GM19324 (cell line): ENCODE measurements around the gene MBD3L2B.
A peak's percentile ranks its signal among the peaks of the same experiment; 100 is the strongest.
"Not testable (repeated sequence)": the region's sequence is repeated elsewhere in the genome, so short reads cannot be mapped to it uniquely, and the experiment has no call there.

Experiments used
- ATAC-seq: cut with Tn5 transposase; IDR thresholded peaks from one replicate; pipeline ENCODE4 v1.9.1; 2021; ENCODE audit warnings: mild to moderate bottlenecking, moderate library complexity; ENCODE audit not compliant: unreplicated experiment, low FRiP score

Gene MBD3L2B

DNA sequence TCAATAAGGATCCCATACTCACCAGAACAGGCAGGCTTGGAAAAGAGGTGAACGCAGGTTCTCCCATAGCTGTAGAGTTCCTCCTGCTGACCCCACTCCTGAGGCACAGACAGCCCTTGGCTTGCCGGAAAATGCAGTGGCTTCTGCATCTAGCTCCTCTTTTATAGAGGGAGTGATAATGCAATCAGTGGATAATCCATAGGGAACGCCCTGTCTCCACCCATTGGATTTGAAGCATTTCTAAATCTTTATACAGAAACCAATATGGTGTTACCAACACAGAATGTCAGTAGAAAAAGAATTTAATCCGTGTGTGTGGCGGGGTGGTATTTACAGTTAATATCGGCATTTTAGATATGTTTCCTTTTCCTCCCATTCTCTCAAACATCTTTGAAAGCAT, at the start of gene MBD3L2B:
Gene MBD3L2B (minus strand): TSS at position 101 of the 400 bp plus-strand sequence. CDS start 34 bp downstream, at position 67.
- not testable (repeated sequence) for ATAC-seq

DNA sequence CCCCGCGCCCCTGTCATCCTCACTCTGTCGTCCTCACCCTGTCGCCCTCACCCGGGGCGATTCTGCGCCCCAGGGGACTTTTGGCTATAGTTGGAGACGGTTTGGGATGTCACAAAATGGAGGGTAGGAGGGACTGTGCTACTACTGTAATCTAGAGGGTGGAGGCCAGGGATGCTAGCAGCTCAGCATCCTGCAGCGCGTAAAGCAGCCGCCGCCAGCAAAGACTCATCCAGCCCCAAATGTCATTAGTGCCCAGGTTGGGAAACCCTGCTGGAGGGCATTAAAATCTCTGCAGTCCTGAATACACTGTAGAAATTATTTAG, 48.6 kb upstream of the MBD3L2B start:
- no peak for ATAC-seq

DNA sequence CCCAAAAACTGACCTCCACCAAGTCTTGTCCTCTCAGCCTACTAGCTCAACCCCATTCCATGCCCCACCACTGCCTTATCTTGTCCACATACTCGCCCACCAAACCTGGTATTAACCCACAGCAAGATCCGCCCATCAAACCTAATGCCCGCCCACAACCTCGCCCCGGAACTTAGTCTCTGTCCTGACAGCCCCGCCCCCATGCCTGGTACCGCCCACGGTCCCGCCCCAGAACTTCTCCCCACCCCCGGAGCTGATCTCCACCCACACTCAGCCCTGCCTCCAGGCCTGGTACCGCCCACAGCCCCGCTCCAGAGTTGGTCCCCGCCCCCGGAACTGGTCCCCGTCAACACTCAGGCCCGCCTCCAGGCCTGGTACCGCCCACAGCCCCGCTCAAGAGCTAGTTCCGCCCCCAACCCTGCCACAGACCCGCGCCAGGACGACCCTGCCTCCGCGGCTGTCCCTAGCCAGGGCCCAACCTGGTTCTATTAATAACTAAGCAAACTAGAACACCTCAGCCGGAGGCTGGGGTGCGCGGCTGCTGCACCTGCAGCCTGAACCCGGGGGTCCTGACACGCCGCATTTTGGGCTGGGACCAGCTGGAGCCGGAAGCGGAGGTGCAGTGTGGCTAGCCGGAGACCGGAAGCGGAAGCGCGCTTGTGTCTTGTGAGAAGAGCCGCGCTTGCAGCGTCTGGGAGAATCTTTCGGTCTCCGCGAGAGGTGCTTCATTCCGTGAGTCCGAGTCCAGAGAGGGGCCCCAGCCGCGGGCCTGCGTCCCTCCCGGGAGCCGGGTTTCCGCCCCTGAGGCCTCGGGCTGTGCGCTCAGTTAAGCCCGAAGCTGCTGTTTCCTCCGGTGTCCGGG, 48.0 kb upstream of the MBD3L2B start, which contains the start of gene ZNF557:
Gene ZNF557 (plus strand): TSS at position 662 of the 862 bp plus-strand sequence. CDS start 5,372 bp downstream, outside the sequence.
- ATAC-seq = peak; percentile 95

DNA sequence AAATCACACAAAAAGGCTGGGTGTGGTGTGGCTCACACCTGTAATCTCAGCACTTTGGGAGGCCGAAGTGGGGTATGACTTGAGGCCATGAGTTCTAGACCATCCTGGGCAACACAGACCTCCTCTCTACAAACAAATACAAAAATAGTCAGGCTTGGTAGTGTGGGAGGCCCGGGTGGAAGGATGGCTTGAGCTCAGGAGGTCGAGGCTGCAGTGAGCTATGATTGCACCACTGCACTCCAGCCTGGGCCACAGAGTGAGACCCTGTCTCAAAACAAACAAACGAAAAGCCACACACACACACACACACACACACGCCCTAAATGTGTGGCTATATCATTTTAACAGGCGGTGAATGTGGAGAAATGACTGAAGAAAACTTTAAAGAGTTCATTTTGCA, 47.4 kb upstream of the MBD3L2B start:
- no peak for ATAC-seq

DNA sequence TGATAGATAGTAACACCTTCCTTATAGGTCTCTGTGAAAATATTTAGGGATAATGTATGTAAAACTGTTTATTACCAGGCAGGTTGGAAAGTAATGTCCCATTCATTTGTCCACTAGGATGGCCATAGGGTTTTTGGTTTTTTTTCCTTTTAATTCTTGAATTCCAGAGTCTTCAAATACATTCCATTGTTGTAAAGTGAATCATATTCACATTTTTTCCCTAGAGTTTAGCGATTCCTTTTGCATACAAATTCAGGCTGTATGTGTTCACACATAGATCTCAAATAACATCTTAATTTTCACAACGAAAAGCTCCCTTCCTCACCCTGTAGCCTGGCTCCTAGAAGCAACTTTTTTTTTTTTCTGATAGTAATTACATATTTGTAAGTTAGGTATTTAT, 46.5 kb upstream of the MBD3L2B start:
- no peak for ATAC-seq

DNA sequence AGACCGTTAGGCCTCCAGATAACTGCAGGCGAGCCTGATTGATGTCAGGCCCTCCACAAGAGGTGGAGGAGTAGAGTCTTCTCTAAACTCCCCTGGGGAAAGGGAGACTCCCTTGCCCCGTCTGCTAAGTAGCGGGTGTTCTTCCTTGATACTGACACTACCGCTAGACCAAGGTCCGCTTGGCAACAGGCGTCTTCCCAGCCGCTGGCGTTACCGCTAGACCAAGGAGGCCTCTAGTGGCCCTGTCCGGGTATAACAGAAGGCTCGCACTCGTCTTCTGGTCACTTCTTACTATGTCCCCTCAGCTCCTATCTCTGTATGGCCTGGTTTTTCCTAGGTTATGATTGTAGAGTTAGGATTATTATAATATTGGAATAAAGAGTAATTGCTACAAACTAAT, 45.9 kb upstream of the MBD3L2B start:
- not testable (repeated sequence) for ATAC-seq

DNA sequence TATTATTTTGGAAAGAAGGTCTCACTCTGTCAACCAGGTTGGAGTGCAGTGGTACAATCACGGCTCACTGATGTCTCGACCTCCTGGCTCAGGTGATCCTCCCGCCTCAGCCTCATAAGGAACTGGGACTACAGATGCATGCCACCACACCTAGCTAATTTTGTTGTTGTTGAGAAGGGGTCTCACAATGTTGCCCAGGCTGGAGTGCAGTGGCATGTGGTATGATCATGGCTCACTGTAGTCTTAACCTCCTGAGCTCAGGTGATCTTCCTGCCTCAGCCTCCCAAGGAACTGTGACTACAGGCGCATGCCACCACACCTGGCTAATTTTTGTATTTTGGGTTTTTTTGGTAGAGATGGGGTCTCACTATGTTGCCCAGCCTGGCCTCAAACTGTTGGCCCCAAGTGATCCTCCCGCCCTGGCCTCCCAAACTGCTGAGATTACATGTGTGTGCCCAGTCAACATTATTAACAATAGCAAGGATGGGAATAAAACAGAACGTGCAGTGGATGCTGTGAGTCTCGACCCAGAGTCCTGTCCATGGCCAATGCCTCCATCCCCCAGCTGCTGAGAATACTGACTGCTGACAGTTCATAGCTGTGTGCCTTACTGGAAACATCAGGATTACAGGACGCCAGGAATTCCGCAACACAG, 42.7 kb upstream of the MBD3L2B start:
- ATAC-seq = no peak

DNA sequence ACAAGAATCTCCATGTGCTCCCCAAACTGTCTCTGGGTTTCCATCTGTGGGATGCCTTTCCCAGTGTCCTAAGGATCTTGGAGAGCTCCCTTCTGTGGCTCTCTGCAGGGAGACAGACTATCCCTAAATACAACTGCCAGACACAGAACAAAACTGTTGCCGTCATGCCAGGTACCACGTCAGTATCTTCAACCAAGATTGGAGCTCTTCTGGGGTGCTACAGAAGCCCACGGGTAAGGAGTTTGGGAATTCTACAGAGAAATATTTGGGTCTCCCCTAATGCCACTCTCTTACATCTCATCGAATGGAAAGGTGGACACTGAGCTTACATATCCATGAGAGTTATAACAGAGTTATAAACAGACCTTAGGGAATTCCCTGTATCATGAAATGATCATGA, 42.1 kb upstream of the MBD3L2B start:
- no peak for ATAC-seq

DNA sequence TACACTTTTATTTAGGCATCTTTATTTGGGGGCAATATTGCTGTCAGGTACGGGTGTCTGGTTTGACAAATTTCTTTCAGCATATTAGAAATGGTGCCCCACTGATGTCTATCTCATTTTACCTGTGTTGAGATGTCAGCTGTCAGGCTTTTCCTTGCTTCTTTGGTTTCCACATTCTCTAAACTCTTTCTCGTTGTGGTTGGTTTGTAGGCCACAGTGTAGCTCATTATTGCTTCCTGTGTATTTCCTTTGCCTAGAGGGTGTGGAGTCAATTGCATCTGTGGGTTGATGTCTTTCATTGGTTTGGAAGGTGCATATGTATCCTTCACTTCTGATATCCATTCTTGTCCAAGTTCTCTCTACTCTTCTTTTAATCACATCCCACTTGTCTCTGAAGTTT, 38.7 kb upstream of the MBD3L2B start:
- not testable (repeated sequence) for ATAC-seq

DNA sequence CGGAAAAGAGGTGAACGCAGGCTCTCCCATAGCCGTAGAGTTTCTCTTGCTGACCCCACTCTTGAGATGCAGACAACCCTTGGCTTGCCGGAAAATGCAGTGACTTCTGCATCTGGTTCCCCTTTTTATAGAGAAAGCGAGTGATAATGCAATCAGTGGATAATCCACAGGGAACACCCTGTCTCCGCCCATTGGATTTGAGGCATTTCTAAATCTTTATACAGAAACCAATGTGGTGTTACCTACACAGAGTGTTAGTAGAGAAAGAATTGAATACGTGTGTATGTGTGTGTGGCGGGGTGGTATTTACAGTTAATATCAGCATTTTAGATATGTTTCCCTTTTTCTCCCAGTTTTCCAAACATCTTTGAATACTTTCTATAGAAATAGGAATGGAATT, 37.3 kb upstream of the MBD3L2B start, which contains the start of gene MBD3L3:
Gene MBD3L3 (minus strand): TSS at position 101 of the 400 bp plus-strand sequence. CDS start 71 bp downstream, at position 30.
- not testable (repeated sequence) for ATAC-seq

DNA sequence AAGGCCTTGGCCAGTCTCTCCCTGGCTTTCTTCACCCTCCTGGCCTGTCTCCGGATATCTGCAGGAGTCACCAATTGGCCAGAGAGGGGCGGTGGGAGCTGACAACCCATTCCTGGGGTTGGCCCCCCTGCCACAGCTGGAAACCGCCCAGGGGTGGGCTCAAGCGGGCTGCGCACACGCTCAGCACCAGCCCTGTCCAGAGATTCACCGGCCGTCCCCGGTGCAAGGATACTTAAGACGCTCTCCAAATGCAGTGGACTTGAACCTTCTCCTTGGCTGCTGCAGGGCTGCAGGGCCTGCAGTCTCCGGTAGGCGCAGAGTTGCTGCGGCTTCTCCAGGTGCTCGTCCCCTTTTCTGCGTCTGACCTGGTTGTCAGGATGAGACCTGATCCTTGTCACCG, 35.1 kb upstream of the MBD3L2B start:
- ATAC-seq = not testable (repeated sequence)

DNA sequence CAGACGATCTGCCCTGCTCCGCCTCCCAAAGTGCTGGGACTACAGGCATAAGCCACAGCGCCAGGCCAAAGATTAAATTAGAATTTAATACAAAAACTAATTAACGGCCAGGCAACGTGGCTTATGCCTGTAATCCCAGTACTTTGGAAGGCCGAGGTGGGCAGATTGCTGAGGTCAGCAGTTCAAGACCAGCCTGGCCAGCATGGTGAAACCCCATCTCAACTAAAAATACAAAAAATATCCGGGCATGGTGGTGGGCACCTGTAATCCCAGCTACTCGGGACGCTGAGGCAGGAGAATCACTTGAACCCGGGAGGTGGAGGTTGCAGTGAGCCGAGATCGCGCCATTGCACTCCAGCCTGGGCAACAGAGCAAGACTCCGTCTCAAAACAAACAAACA, 34.4 kb upstream of the MBD3L2B start:
- not testable (repeated sequence) for ATAC-seq

DNA sequence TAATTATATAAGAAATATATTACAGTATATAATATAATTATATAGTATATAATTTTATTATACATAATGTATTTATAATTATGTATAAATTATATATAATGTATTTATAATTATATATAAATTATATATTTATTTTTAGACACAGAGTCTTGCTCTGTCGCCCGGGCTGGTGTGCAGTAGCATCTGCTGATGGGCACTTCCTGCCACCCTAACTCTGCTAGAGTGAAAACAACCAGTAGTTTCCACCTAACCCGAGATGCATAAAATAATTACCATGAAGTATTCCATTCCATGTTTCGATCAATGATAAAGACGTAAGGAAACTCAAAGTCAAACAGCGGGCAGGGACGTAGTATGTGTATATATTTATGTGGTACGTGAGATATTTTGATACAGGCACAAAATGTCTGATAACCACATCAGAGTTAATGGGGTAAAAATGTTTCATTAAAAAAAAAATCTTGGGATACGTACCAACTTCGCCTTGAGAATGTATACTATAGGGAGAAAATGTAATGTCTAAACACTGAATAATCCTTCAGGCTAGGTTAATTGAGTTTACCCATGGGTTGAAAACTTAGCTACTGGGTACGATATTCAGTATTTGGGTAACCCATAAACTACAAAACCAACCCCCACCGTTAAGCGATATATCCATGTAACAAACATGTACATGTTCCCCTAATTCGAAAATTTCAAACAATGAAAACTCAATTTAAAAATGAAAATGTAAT, 33.6 kb upstream of the MBD3L2B start:
- not testable (repeated sequence) for ATAC-seq

DNA sequence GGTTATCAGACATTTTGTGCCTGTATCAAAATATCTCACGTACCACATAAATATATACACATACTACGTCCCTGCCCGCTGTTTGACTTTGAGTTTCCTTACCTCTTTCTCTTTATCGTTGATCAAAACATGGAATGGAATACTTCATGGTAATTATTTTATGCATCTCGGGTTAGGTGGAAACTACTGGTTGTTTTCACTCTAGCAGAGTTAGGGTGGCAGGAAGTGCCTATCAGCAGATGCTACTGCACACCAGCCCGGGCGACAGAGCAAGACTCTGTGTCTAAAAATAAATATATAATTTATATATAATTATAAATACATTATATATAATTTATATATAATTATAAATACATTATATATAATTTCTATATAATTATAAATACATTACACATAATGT, 31.7 kb upstream of the MBD3L2B start:
- ATAC-seq = not testable (repeated sequence)

DNA sequence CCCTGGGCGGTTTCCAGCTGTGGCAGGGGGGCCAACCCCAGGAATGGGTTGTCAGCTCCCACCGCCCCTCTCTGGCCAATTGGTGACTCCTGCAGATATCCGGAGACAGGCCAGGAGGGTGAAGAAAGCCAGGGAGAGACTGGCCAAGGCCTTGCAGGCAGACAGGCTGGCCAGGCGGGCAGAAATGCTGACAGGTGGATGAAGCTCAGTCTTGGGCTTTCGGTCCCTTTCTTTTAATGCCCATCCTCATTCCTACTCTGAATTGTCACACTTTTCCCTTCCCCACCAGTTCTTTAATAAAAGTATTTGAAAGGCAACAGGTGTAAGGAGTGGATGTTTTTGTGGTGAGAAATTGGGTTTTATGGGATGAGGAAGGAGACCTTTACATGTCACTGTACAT, 30.2 kb upstream of the MBD3L2B start:
- not testable (repeated sequence) for ATAC-seq

DNA sequence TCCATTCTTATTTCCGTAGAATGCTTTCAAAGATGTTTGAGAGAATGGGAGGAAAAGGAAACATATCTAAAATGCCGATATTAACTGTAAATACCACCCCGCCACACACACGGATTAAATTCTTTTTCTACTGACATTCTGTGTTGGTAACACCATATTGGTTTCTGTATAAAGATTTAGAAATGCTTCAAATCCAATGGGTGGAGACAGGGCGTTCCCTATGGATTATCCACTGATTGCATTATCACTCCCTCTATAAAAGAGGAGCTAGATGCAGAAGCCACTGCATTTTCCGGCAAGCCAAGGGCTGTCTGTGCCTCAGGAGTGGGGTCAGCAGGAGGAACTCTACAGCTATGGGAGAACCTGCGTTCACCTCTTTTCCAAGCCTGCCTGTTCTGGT, 27.8 kb upstream of the MBD3L2B start, which contains the start of gene MBD3L2:
Gene MBD3L2 (plus strand): TSS at position 301 of the 400 bp plus-strand sequence. CDS start 53 bp downstream, at position 354.
- not testable (repeated sequence) for ATAC-seq

DNA sequence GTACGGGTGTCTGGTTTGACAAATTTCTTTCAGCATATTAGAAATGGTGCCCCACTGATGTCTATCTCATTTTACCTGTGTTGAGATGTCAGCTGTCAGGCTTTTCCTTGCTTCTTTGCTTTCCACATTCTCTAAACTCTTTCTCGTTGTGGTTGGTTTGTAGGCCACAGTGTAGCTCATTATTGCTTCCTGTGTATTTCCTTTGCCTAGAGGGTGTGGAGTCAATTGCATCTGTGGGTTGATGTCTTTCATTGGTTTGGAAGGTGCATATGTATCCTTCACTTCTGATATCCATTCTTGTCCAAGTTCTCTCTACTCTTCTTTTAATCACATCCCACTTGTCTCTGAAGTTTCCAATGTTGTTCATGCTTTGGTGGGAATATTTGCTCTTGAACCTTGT, 20.3 kb upstream of the MBD3L2B start:
- ATAC-seq = not testable (repeated sequence)

DNA sequence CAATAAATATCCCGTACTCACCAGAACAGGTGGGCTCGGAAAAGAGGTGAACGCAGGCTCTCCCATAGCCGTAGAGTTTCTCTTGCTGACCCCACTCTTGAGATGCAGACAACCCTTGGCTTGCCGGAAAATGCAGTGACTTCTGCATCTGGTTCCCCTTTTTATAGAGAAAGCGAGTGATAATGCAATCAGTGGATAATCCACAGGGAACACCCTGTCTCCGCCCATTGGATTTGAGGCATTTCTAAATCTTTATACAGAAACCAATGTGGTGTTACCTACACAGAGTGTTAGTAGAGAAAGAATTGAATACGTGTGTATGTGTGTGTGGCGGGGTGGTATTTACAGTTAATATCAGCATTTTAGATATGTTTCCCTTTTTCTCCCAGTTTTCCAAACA, 18.8 kb upstream of the MBD3L2B start, which contains the start of gene MBD3L4:
Gene MBD3L4 (minus strand): TSS at position 101 of the 400 bp plus-strand sequence. CDS start 35 bp downstream, at position 66.
- ATAC-seq = not testable (repeated sequence)

DNA sequence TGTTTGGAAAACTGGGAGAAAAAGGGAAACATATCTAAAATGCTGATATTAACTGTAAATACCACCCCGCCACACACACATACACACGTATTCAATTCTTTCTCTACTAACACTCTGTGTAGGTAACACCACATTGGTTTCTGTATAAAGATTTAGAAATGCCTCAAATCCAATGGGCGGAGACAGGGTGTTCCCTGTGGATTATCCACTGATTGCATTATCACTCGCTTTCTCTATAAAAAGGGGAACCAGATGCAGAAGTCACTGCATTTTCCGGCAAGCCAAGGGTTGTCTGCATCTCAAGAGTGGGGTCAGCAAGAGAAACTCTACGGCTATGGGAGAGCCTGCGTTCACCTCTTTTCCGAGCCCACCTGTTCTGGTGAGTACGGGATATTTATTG, 9.0 kb upstream of the MBD3L2B start, which contains the start of gene MBD3L5:
Gene MBD3L5 (plus strand): TSS at position 301 of the 400 bp plus-strand sequence. CDS start 34 bp downstream, at position 335.
- ATAC-seq = not testable (repeated sequence)

DNA sequence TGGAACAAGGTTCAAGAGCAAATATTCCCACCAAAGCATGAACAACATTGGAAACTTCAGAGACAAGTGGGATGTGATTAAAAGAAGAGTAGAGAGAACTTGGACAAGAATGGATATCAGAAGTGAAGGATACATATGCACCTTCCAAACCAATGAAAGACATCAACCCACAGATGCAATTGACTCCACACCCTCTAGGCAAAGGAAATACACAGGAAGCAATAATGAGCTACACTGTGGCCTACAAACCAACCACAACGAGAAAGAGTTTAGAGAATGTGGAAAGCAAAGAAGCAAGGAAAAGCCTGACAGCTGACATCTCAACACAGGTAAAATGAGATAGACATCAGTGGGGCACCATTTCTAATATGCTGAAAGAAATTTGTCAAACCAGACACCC, 7.6 kb upstream of the MBD3L2B start:
- ATAC-seq = not testable (repeated sequence)
